GM19099 (cell line): Measurements from ENCODE around the gene MED13L.

ENCODE experiments used
- POLR2A ChIP-seq: IDR thresholded peaks from 3 replicates; pipeline ENCODE4 v1.6.1; 2011; ENCODE audit warnings: low read depth; ENCODE audit not compliant: insufficient read length; ENCODE audit errors: extremely low read depth

The MED13L gene

GRCh38 chr12:116064493-116064892, 213.0 kb downstream of the MED13L start:
- TF ChIP-seq POLR2A = no peak

GRCh38 chr12:116062698-116063097, 214.8 kb downstream of the MED13L start:
- TF ChIP-seq POLR2A = no peak

- no peak for TF ChIP-seq POLR2A
These were observed 216.7 kb downstream of the MED13L start for GRCh38 chr12:116060764-116061163.

GRCh38 chr12:116059904-116060303, 217.6 kb downstream of the MED13L start:
- TF ChIP-seq POLR2A = no peak

GRCh38 chr12:116058574-116058973, 218.9 kb downstream of the MED13L start:
- no peak for TF ChIP-seq POLR2A

- no peak for TF ChIP-seq POLR2A
These were observed 220.1 kb downstream of the MED13L start for GRCh38 chr12:116057356-116057755.

GRCh38 chr12:116055895-116056607, 221.4 kb downstream of the MED13L start:
- TF ChIP-seq POLR2A = no peak

GRCh38 chr12:116054280-116054679, 223.2 kb downstream of the MED13L start:
- no peak for TF ChIP-seq POLR2A

- TF ChIP-seq POLR2A = no peak
These were observed 223.9 kb downstream of the MED13L start for GRCh38 chr12:116053479-116054200.

GRCh38 chr12:116050275-116050674, 227.2 kb downstream of the MED13L start:
- no peak for TF ChIP-seq POLR2A

- no peak for TF ChIP-seq POLR2A
These were observed 228.6 kb downstream of the MED13L start for GRCh38 chr12:116048879-116049278.

- no peak for TF ChIP-seq POLR2A
These were observed 231.5 kb downstream of the MED13L start for GRCh38 chr12:116046039-116046438.

GRCh38 chr12:116045150-116045549, 232.3 kb downstream of the MED13L start:
- no peak for TF ChIP-seq POLR2A

GRCh38 chr12:116043659-116044535, 233.6 kb downstream of the MED13L start:
- TF ChIP-seq POLR2A = no peak

GRCh38 chr12:116040402-116040801, 237.1 kb downstream of the MED13L start:
- TF ChIP-seq POLR2A = no peak
